ENCODE measurements around the gene DBT.

Gene DBT

GRCh38 chr1:100177295-100178041 lies 72.2 kb downstream of the DBT start:
- no peak overlapping the region for H3K4me3 ChIP-seq (ENCODE audit: low read depth, low read length)
- H3K27ac ChIP-seq (ENCODE audit: low read depth, low read length): no peak overlapping the region
- H3K79me2 ChIP-seq (ENCODE audit: control insufficient read depth, insufficient read depth, low read length, poor library complexity): no peaks in the 10 kb centered on the region
- no peaks in the 10 kb centered on the region for H3K27me3 ChIP-seq (ENCODE audit: insufficient read depth, low read length)
- H2AK5ac ChIP-seq (ENCODE audit: low read length): no peak overlapping the region
- H4K8ac ChIP-seq (ENCODE audit: low read depth, low read length): no peak overlapping the region
- H3K4ac ChIP-seq (ENCODE audit: low read depth, low read length): no peak overlapping the region
- H4K91ac ChIP-seq (ENCODE audit: low read depth, low read length): no peak overlapping the region
- no peak for DNase-seq
- H2BK12ac ChIP-seq (ENCODE audit: low read length): no peak overlapping the region
- no peaks in the 10 kb centered on the region for H3K4me1 ChIP-seq (ENCODE audit: control insufficient read depth in 1 of 2, insufficient read depth in 2 of 2, low read length in 2 of 2)
- no peak overlapping the region for H4K12ac ChIP-seq (ENCODE audit: low read depth, low read length)
- H3K9me3 ChIP-seq (ENCODE audit: insufficient read depth, low read depth, low read length): no peaks in the 10 kb centered on the region
- no peak overlapping the region for H2BK5ac ChIP-seq (ENCODE audit: low read depth, low read length, poor library complexity)
- H3K79me1 ChIP-seq (ENCODE audit: low read length): no peaks in the 10 kb centered on the region
- H3K23ac ChIP-seq (ENCODE audit: low read length): no peak overlapping the region
- H3K4me2 ChIP-seq (ENCODE audit: low read length): no peak overlapping the region
- WGBS (ENCODE audit: extremely low coverage, insufficient coverage, insufficient read length): no CpG with 5 or more reads among the region's 4 CpGs
- no peaks in the 10 kb centered on the region for H3K36me3 ChIP-seq (ENCODE audit: control insufficient read depth in 1 of 2, insufficient read depth in 2 of 2, low read length in 2 of 2)
- H3K9ac ChIP-seq (ENCODE audit: low read length): no peak overlapping the region
- H3K14ac ChIP-seq (ENCODE audit: low read length): no peak overlapping the region
- H2AFZ ChIP-seq (ENCODE audit: insufficient read depth, low read length, poor library complexity): no peak overlapping the region
- no peak overlapping the region for H3K18ac ChIP-seq (ENCODE audit: low read length)
- H2BK120ac ChIP-seq (ENCODE audit: insufficient read depth, low read length, poor library complexity): no peak overlapping the region

GRCh38 chr1:100168051-100168450 lies 81.6 kb downstream of the DBT start:
- Histone ChIP-seq H3K4me2 (ENCODE audit: low read length) (no peak overlapping the region), H2BK12ac (ENCODE audit: low read length) (no peak overlapping the region), H3K23ac (ENCODE audit: low read length) (no peak overlapping the region), H2BK5ac (ENCODE audit: low read depth, low read length, poor library complexity) (no peak overlapping the region), H3K18ac (ENCODE audit: low read length) (no peak overlapping the region), H3K27me3 (ENCODE audit: insufficient read depth, low read length) (no peaks in the 10 kb centered on the region), H2AFZ (ENCODE audit: insufficient read depth, low read length, poor library complexity) (no peak overlapping the region), H4K8ac (ENCODE audit: low read depth, low read length) (no peak overlapping the region), H3K79me1 (ENCODE audit: low read length) (no peaks in the 10 kb centered on the region), H4K12ac (ENCODE audit: low read depth, low read length) (no peak overlapping the region), H3K4me1 (ENCODE audit: control insufficient read depth in 1 of 2, insufficient read depth in 2 of 2, low read length in 2 of 2) (no peaks in the 10 kb centered on the region), H4K91ac (ENCODE audit: low read depth, low read length) (no peak overlapping the region), H3K79me2 (ENCODE audit: control insufficient read depth, insufficient read depth, low read length, poor library complexity) (no peaks in the 10 kb centered on the region), H3K4me3 (ENCODE audit: low read depth, low read length) (no peak overlapping the region), H3K4ac (ENCODE audit: low read depth, low read length) (no peak overlapping the region), H3K36me3 (ENCODE audit: control insufficient read depth in 1 of 2, insufficient read depth in 2 of 2, low read length in 2 of 2) (peaks cover 0 to 2% of the 10 kb centered on the region in 2 experiments), H3K27ac (ENCODE audit: low read depth, low read length) (no peak overlapping the region), H3K14ac (ENCODE audit: low read length) (no peak overlapping the region), H2AK5ac (ENCODE audit: low read length) (no peak overlapping the region), H3K9me3 (ENCODE audit: insufficient read depth, low read depth, low read length) (no peaks in the 10 kb centered on the region), H3K9ac (ENCODE audit: low read length) (no peak overlapping the region), H2BK120ac (ENCODE audit: insufficient read depth, low read length, poor library complexity) (no peak overlapping the region)
- WGBS (ENCODE audit: extremely low coverage, insufficient coverage, insufficient read length): no CpG with 5 or more reads among the region's 2 CpGs
- DNase-seq: no peak

- Histone ChIP-seq H2AK5ac (ENCODE audit: low read length) (no peak overlapping the region), H2BK120ac (ENCODE audit: insufficient read depth, low read length, poor library complexity) (no peak overlapping the region), H3K79me2 (ENCODE audit: control insufficient read depth, insufficient read depth, low read length, poor library complexity) (no peaks in the 10 kb centered on the region), H3K27ac (ENCODE audit: low read depth, low read length) (no peak overlapping the region), H4K91ac (ENCODE audit: low read depth, low read length) (no peak overlapping the region), H3K4ac (ENCODE audit: low read depth, low read length) (no peak overlapping the region), H2BK12ac (ENCODE audit: low read length) (no peak overlapping the region), H3K4me1 (ENCODE audit: control insufficient read depth in 1 of 2, insufficient read depth in 2 of 2, low read length in 2 of 2) (no peaks in the 10 kb centered on the region), H4K12ac (ENCODE audit: low read depth, low read length) (no peak overlapping the region), H3K9ac (ENCODE audit: low read length) (no peak overlapping the region), H4K8ac (ENCODE audit: low read depth, low read length) (no peak overlapping the region), H3K27me3 (ENCODE audit: insufficient read depth, low read length) (no peaks in the 10 kb centered on the region), H3K4me2 (ENCODE audit: low read length) (no peak overlapping the region), H3K23ac (ENCODE audit: low read length) (no peak overlapping the region), H3K14ac (ENCODE audit: low read length) (no peak overlapping the region), H3K18ac (ENCODE audit: low read length) (no peak overlapping the region), H3K79me1 (ENCODE audit: low read length) (no peaks in the 10 kb centered on the region), H3K4me3 (ENCODE audit: low read depth, low read length) (no peak overlapping the region), H2BK5ac (ENCODE audit: low read depth, low read length, poor library complexity) (no peak overlapping the region), H3K36me3 (ENCODE audit: control insufficient read depth in 1 of 2, insufficient read depth in 2 of 2, low read length in 2 of 2) (peaks cover 0 to 2% of the 10 kb centered on the region in 2 experiments), H2AFZ (ENCODE audit: insufficient read depth, low read length, poor library complexity) (no peak overlapping the region), H3K9me3 (ENCODE audit: insufficient read depth, low read depth, low read length) (no peaks in the 10 kb centered on the region)
- no CpG with 5 or more reads among the region's 5 CpGs for WGBS (ENCODE audit: extremely low coverage, insufficient coverage, insufficient read length)
- DNase-seq: no peak
Observed at GRCh38 chr1:100164702-100165101, 84.9 kb downstream of the DBT start.

GRCh38 chr1:100164216-100164615 lies 85.4 kb downstream of the DBT start:
- H3K4me1 ChIP-seq (ENCODE audit: control insufficient read depth in 1 of 2, insufficient read depth in 2 of 2, low read length in 2 of 2): no peaks in the 10 kb centered on the region
- no CpG with 5 or more reads among the region's 2 CpGs for WGBS (ENCODE audit: extremely low coverage, insufficient coverage, insufficient read length)

More at GRCh38 chr1:100164216-100164615, 85.4 kb downstream of the DBT start:
- Histone ChIP-seq H3K27me3 (ENCODE audit: insufficient read depth, low read length) (no peaks in the 10 kb centered on the region), H3K27ac (ENCODE audit: low read depth, low read length) (no peak overlapping the region), H3K4me3 (ENCODE audit: low read depth, low read length) (no peak overlapping the region), H4K8ac (ENCODE audit: low read depth, low read length) (no peak overlapping the region), H2BK5ac (ENCODE audit: low read depth, low read length, poor library complexity) (no peak overlapping the region), H3K9ac (ENCODE audit: low read length) (no peak overlapping the region), H3K14ac (ENCODE audit: low read length) (no peak overlapping the region), H2BK12ac (ENCODE audit: low read length) (no peak overlapping the region), H3K23ac (ENCODE audit: low read length) (no peak overlapping the region), H3K4ac (ENCODE audit: low read depth, low read length) (no peak overlapping the region), H4K12ac (ENCODE audit: low read depth, low read length) (no peak overlapping the region), H3K18ac (ENCODE audit: low read length) (no peak overlapping the region), H2BK120ac (ENCODE audit: insufficient read depth, low read length, poor library complexity) (no peak overlapping the region), H2AK5ac (ENCODE audit: low read length) (no peak overlapping the region), H3K4me2 (ENCODE audit: low read length) (no peak overlapping the region), H4K91ac (ENCODE audit: low read depth, low read length) (no peak overlapping the region), H2AFZ (ENCODE audit: insufficient read depth, low read length, poor library complexity) (no peak overlapping the region), H3K9me3 (ENCODE audit: insufficient read depth, low read depth, low read length) (no peaks in the 10 kb centered on the region), H3K36me3 (ENCODE audit: control insufficient read depth in 1 of 2, insufficient read depth in 2 of 2, low read length in 2 of 2) (peaks cover 0 to 2% of the 10 kb centered on the region in 2 experiments), H3K79me1 (ENCODE audit: low read length) (no peaks in the 10 kb centered on the region), H3K79me2 (ENCODE audit: control insufficient read depth, insufficient read depth, low read length, poor library complexity) (no peaks in the 10 kb centered on the region)
- DNase-seq: no peak
